Ramos (cell line): ENCODE data around the gene FXYD5.
"Not testable (repeated sequence)": the region's sequence is repeated elsewhere in the genome, so short reads cannot be mapped to it uniquely, and the experiment has no call there.

Experiments
- in situ Hi-C: fragments of 300-500 bp; cut with MboI; formaldehyde crosslinking; loops from one replicate; pipeline ENCODE4 v1.14.3; 2022; ENCODE audit warnings: low sequenced_read_pairs; ENCODE audit not compliant: unreplicated experiment

FXYD5 gene

GRCh38 chr19:35119578-35120155, 34.9 kb upstream of the FXYD5 start:
- in situ Hi-C loops: no loop called here

- in situ Hi-C loops: no loop called here
Measured at GRCh38 chr19:35120492-35120891, 34.0 kb upstream of the FXYD5 start.

- in situ Hi-C loops: no loop called here
Measured at GRCh38 chr19:35120898-35121297, 33.6 kb upstream of the FXYD5 start.

- in situ Hi-C loops: no loop called here
Measured at GRCh38 chr19:35122687-35123551, 31.6 kb upstream of the FXYD5 start.

GRCh38 chr19:35123573-35123972, 31.0 kb upstream of the FXYD5 start:
- in situ Hi-C loops: no loop called here

GRCh38 chr19:35124098-35125060, 30.2 kb upstream of the FXYD5 start:
- in situ Hi-C loops: no loop called here

GRCh38 chr19:35125270-35125717, 29.2 kb upstream of the FXYD5 start:
- in situ Hi-C loops: no loop called here

GRCh38 chr19:35125749-35126623, 28.5 kb upstream of the FXYD5 start:
- in situ Hi-C loops: no loop called here

- in situ Hi-C loops: no loop called here
Measured at GRCh38 chr19:35126624-35126959, 27.9 kb upstream of the FXYD5 start.

- in situ Hi-C loops: no loop called here
Measured at GRCh38 chr19:35127871-35128270, 26.7 kb upstream of the FXYD5 start.

- in situ Hi-C loops: no loop called here
Measured at GRCh38 chr19:35128398-35129057, 26.0 kb upstream of the FXYD5 start.

- in situ Hi-C loops: not testable (repeated sequence)
Measured at GRCh38 chr19:35129724-35130274, 24.7 kb upstream of the FXYD5 start.

GRCh38 chr19:35130761-35131720, 23.5 kb upstream of the FXYD5 start:
- in situ Hi-C loops: no loop called here

GRCh38 chr19:35132254-35132653, 22.3 kb upstream of the FXYD5 start:
- in situ Hi-C loops: no loop called here

GRCh38 chr19:35133826-35134225, 20.7 kb upstream of the FXYD5 start:
- in situ Hi-C loops: no loop called here

GRCh38 chr19:35134601-35135242, 19.8 kb upstream of the FXYD5 start, which contains the start of gene LGI4:
Gene LGI4, minus strand, starts transcription at chr19:35135059. Its CDS starts 379 bp downstream, at chr19:35134680.
- in situ Hi-C loops: loop anchor here (5.0 kb wide), 1 partner anchor 72 kb away; no protein-coding TSS in a partner anchor

- in situ Hi-C loops: loop anchor here (5.0 kb wide), 1 partner anchor 73 kb away; no protein-coding TSS in a partner anchor
Measured at GRCh38 chr19:35135389-35135909, 19.1 kb upstream of the FXYD5 start.
